Right kidney (tissue), 9 donors: ENCODE measurements around the gene CWF19L1.
"Not testable (repeated sequence)": the region's sequence is repeated elsewhere in the genome, so short reads cannot be mapped to it uniquely, and the experiment has no call there.

Experiments
- DNase-seq: peaks from one replicate; pipeline ENCODE4 v3.0.0-alpha.2; 2016
- long read RNA-seq, 8 donors: transcript quantifications; one replicate each; lab custom pipeline, GENCODE V29; 2026

Gene CWF19L1
- long read RNA-seq, donor 1, partial matches to known transcripts = 0 of 1 reads
- long read RNA-seq, donor 1, other reads (novel, unspliced or antisense) = 0 of 1 reads
- long read RNA-seq, donor 2, partial matches to known transcripts = 0 of 1 reads
- long read RNA-seq, donor 2, other reads (novel, unspliced or antisense) = 0 of 1 reads
- long read RNA-seq, donor 3 = 0 reads
- long read RNA-seq, donor 4, partial matches to known transcripts = 0 of 3 reads
- long read RNA-seq, donor 4, other reads (novel, unspliced or antisense) = 0 of 3 reads
- long read RNA-seq, donor 5, partial matches to known transcripts = 0 of 1 reads
- long read RNA-seq, donor 5, other reads (novel, unspliced or antisense) = 0 of 1 reads
- long read RNA-seq, donor 6 = 0 reads
- long read RNA-seq, donor 7 = 0 reads
- long read RNA-seq, donor 8, partial matches to known transcripts = 0 of 1 reads
- long read RNA-seq, donor 8, other reads (novel, unspliced or antisense) = 0 of 1 reads

DNA sequence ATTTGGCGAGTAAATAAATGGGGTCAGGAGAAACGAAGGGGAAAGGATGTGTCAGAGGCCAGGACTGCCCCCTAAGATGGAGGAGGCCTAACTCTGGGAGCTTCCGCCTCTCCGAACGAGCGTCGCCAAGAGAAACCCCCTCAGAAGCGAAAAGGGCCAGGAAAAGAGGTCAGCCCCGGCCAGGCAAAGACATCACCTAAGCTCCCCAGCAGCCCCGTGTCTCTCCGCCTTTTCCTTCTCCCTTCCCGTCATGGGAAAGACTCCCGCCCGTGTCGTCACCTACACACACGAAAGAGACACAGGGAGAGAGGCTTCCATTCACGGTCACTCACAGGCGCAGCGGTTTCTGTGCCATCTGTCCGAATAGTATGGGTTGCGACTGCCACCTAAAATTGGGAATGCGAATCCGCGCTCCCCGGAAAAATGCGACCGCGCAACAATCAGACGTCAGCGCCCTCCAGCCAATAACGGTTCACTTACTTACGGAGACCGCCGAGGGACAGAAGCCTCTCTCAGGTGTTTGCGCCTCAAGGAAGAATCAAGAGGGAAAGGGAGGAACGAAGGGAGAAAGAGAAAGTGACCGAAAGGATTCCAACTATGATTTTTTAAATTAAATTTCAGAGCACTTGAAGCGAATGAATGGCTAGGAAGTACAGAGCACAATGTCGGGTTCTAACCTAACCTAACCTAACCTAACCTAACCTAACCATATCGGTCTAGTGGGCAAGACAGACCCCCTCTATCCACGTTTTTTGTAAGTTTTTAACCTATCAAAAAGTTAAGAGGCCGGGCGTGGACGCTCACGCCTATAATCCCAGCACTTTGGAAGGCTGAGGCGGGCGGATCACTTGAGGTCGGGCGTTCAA, at the start of gene CWF19L1:
Gene CWF19L1 (minus strand): TSS at position 400 of the 866 bp plus-strand sequence. CDS start 45 bp downstream, at position 355.
- peak; percentile 74 for DNase-seq

DNA sequence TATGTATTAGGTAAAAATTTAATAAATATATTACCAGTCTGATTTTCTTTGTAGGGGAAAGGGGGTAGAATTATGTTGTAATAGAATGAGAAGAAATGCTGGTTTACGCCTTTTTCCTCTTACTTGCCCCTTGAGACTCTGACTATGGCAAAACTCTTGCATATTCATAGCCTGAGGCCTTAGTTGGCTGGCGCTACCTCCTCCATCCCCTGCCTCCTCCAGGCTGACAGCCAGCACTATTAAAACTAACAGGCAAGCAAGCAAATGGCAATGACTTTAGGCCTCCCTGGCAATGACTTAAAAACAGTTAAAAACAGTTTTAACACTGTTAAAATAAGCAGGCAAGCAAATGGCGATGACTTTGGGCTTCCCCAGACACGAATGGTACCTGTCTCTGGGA, 48.2 kb upstream of the CWF19L1 start:
- DNase-seq = no peak

DNA sequence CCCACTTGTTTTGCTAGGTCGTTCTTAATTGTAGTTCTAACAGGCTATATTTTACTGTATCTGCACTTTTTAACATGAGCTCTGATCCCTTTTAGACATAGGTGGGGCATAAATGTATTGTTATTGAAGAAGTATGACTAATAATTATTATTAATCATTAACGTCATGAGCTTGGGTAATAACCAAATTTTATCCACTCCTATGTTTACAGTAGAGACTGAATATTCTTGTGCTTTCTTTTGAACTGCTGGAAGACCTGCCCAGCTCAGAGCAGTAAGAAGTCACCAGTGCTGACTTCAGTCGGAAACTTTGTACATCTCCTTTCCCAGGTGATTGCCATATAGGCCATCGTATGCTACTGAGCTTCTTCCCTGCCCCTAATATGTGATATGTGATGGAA, 43.9 kb upstream of the CWF19L1 start:
- no peak for DNase-seq

DNA sequence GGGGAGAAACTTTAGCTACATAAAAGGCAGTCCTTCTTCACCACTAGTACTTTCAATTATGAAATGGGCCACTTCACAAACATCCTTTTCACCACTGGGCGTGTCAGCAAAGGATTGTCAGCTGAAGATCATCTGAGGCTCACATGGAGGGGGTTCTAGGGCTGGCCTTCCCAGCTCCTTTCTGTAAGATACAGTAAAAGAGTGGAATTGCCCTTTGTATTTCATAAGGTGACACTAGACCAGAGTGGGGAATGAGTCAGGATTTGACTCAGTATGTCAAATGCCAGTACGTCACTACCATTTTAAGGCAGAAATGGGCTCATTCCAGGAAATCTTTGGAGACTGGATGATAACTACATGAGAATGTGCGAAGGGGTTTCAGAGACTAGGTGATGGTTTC, 40.2 kb upstream of the CWF19L1 start:
- no peak for DNase-seq

DNA sequence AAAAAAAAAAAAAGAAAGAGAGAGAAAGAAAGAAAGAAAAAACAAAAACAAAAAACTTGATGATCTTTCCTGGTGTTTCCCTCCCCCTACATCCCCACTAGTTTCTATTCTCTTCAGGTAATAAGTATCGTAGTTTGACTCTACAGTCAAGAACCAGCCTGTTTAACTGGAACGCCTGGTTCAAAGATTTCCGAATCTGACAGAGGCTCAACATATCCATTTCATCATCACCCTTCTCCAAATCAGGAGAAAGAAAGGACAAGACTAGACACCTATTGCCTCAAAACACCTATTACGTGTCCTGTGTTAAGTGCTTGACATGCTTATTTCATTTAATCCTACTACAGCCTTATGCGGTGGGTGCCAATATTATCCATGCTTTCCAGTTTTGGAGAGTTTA, 39.4 kb upstream of the CWF19L1 start:
- DNase-seq = no peak

DNA sequence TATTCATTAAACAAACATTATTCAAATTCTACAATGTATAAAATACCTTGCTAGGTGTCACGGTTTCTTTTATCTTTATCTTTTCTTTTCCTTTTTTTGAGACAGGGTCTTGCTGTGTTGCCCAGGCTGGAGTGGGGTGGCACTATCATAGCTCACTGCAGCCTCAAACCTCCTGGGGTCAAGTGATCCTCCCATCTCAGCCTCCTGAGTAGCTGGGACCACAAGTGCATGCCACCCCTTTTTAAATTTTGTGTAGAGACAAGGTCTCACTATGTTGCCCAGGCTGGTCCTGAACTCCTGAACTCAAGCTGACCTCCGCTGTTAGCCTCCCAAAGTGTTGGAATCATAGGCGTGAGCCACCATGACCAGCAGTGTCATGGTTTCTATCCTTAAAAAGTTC, 37.0 kb upstream of the CWF19L1 start:
- no peak for DNase-seq

DNA sequence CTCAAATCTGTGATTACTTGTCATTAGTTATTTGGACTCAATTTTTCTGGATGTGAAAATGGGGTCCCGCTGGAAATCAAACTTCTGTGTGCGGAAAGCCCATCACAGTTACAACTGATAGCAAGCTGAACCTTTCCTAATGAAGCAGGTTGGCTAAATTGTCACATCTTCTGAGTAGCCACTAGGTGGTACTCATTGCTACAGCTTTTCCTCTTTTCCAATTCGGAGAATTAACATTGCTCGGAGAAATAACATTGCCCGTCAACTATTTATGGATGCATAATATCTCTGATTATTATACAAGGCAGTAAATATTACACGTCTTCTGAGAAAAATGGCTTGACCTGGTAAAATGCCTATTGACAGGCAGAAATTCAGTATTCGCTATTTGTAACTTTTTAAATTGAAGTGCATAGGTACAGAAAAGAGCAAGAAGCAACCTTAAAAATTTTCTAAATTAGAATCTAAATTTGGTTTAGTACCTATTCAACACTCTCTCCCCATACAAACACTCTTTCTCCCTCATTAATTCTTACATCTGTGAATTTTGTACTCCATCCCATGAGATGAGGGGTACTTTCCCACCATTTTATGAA, 36.4 kb upstream of the CWF19L1 start:
- DNase-seq = no peak

DNA sequence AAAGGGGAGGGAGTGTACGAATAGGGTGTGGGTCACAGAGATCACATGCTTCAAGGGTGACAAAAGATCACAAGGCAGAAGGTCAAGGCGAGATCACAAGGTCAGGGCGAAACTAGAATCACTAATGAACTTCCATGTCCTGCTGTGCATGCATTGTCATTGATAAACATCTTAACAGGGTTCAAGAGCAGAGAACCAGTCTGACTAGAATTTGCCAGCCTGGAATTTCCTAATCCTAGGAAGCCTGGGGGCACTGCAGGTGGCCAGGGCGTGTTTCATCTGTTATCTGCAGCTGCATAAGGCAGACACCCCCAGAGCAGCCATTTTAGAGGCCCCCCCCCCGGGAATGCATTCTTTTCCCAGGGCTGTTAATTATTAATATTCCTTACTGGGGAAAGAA, 33.7 kb upstream of the CWF19L1 start:
- not testable (repeated sequence) for DNase-seq

DNA sequence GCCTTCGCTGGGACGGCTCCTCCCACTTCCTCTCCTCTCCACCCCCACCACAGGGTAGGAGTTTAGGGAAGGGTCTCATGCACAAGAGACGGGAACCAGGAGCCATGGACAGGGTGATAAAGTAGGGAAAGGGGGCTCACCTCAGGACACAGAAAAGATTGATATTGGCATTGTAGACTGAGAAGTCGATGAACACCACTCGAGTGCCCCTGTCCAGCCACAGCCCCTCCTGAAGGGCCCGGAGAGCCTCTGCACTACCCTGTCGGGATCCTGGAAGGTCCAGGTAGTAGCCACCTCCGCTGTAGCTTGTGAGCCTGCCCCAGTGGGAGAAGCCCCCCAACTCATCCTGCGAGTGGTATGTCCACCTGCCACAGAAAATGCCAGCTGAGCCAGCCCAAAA, 29.8 kb upstream of the CWF19L1 start:
- no peak for DNase-seq

DNA sequence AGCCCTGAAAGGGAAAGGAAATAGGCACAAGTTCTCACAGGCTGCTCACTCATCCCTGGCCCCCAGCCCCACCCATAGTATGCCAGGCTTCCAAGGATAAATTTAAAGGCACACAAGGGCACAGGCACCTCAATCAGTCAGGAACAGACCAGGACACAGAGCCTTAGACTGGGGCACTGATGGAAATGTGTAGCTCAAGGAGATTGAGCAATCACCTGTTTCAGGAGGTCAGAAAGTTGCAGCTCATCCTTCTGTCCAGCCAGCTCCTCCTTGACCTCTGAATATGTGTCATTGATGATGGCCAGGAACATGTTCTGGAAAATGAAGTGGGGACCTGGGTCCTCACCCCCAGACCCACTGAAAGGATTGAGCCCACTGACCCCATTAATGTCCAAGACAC, 25.6 kb upstream of the CWF19L1 start:
- no peak for DNase-seq

DNA sequence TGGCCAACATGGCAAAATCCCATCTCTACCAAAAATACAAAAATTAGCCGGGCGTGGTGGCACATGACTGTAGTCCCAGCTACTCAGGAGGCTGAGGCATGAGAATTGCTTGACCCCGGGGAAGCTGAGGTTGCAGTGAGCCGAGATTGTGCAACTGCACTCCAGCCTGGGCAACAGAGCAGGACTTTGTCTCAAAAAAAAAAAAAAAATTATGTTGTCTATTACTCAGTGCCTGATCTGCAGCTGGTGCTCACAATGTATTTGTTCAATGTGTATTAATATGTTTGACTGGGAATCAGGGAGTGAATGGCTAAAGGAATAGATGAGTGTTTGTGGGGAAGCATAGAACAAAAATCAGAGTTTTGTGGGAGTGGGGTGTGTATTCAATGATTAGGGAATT, 24.9 kb upstream of the CWF19L1 start:
- DNase-seq = not testable (repeated sequence)

DNA sequence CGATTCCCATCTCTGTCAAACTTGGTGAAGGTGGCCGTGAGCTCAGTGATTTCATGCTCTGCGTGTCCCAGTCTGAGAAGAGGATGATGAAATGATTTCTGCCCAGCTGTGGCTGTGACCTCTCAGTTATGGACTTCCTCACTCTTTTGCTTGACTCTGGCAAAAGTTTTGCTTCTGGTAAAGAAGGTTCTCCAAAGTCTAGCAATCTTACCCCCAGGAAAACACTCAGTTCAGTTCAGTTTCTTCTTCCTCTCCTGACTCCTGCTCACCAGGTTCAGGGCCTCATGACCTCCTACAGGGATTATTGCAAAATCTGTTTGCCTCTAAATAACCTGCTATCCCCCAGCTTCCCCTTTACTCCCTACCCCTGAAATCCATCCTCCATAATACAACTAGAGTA, 23.9 kb upstream of the CWF19L1 start:
- DNase-seq = no peak

DNA sequence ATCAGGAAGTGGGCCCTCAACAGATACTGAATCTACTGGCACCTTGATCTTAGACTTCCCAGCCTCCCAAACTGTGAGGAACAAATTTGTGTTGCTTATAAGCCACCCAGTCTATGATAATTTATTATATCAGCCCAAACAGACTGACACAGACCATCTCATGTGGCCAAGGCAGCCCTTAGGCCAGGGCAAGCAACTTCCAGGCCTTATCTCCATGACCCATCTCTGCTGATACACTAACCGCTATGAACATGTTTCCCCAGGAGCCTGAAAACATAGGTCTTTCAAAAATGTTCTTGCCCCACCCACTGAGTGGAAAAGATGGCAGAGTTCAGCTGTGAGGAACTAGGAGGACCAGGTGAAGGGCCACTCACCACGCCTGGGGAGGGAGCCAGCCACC, 22.2 kb upstream of the CWF19L1 start:
- no peak for DNase-seq

DNA sequence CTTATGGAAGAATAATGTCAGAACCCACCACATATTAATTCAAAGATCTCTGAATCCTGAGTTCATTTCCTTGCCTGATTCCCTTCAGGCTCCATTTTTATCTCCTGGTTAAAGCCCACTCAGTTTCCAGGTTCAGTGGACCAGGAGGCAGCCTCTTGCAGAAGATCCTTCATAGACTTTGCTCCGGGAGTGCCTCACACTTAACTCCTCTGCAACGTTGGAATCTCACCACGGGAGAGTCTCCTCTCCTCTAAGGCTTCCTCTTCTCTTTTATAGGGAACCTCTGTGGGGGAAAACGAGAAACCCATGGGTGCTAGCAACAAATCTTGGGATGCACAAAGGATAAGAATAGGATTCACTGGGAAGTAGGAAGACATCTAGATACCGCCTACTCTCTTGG, 20.8 kb upstream of the CWF19L1 start:
- no peak for DNase-seq

DNA sequence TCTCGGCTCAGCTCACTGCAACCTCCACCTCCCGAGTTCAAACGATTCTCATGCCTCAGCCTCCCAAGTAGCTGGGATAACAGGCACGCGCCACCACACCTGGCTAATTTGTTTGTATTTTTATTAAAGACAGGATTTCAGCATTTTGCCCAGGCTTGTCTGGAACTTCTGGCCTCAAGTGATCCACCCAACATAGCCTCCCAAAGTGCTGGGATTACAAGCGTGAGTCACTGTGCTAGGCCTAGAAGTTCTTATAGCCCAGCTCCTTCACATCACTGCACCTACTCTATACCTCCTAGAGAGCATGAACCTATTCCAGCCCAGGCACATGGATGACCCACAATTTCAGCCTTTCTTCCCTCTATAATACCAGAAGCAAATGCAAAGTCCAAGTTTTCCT, 20.3 kb upstream of the CWF19L1 start:
- DNase-seq = no peak

DNA sequence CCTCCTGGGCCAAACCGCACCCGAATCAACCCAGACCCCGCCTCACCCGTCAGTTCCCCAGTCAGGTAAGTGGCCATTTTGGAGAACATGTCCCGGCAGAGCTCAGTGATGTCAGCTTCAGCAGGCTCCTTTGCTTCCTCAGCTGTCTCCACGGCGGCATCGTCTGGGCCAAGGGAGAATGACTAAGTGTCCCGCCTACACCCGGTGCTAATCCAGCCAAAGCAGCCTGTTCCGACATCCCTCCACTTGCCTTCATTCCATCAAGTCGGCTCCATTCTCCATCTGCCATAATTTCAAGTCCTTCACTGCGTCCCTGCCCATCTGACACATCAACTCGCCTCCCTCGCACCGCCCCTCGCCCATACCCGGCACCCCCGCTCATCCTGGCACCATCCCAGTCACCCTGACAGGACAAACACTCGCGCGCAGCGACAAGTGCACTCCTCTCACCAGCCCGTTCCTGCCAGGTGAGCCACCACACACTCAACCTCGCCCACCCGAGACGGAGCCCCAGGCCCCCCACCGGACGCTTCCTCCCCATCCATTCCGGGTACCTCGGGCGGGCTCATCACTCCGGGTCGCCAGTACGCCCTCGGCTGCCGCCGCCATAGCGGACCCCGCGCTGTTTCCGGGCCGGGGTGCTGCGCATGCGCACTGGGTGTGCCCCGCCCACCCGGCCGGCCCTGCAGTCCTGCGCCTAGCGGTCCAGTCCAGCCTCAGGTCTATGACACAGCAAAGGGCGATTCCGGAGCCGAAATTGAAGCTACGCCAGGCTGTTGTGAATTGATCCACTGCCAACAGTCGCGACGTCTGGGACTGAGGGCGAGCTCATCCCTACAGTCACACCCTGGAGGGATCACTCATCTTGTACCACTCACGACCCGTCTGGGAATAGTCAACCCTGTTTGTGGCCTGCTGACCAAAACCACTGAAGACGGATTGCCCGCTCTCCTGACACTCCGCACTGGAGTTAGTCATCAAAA, 18.9 kb upstream of the CWF19L1 start, which contains the start of gene BLOC1S2:
Gene BLOC1S2 (minus strand): TSS at position 630 of the 983 bp plus-strand sequence. CDS start 21 bp downstream, at position 609.
- peak; percentile 91 for DNase-seq

DNA sequence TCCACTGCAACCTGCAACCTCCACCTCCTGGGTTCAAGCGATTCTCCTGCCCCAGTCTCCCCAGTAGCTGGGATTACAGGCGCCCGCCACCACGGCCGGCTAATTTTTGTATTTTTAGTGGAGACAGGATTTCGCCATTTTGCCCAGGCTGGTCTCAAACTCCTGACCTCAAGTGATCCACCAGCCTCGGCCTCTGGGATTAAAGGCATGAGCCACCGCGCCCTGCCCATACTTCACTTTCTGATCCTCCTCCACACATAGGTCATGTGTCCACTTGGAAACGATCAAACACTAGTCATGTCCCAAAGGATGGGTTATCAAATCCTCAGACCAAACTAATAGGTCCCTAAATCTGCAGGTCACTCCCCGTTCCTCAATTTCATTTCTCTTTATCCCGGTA, 17.9 kb upstream of the CWF19L1 start:
- DNase-seq = not testable (repeated sequence)

DNA sequence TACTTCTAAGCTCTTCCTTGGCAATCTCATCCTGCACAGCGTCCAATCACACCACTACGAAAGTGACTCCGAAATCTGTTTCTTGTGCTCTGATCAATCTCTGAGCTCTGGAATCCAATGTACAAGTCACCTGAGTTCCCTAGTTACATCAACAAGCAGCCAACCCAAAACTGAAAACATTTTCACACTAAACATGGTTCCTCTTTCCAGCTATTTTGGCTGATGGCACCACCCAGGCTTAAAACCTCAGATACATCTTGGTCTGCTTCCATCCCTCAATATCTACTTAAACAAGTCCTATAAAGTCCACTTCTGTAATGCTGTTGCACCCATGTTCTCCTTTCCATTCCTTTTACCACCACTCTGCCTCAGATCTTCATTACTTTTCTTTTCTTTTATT, 15.5 kb upstream of the CWF19L1 start:
- DNase-seq = no peak

DNA sequence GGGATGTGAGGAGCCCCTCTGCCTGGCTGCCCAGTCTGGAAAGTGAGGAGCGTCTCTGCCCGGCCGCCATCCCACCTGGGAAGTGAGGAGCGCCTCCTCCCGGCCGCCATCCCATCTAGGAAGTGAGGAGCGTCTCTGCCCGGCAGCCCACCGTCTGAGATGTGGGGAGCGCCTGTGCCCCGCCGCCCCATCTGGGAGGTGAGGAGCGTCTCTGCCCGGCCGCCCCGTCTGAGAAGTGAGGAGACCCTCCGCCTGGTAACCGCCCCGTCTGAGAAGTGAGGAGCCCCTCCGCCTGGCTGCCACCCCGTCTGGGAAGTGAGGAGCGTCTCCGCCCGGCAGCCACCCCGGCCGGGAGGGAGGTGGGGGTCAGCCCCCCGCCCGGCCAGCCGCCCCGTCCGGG, 9.5 kb upstream of the CWF19L1 start:
- not testable (repeated sequence) for DNase-seq

DNA sequence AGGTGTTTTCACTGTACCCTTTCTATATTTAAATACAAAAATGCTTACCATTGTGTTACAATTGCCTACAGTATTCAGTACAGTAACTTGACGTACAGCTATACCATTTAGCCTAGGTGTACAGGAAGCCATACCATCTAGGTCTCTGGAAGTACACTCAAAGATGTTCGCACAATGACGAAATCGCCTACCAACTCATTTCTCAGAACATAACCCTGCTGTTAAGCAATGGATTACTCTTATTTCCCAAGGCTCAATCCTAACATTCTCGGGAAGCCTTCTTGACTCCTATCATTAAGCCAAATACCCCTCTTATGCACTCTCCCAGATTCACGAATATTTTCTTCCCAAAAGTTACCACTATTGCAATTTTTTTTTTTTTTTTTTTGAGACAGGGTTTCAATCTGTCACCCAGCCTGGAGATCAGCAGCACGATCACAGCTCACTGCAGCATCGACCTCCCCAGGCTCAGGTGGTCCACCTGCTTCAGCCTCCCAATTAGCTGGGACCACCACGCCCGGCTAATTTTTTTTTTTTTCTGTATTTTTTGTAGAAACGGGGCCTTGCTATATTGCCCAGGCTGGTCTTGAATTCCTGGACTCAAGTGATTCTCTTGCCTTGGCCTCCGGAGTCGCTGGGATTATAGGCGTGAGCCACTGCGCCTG, 1.5 kb downstream of the CWF19L1 start:
- no peak for DNase-seq

DNA sequence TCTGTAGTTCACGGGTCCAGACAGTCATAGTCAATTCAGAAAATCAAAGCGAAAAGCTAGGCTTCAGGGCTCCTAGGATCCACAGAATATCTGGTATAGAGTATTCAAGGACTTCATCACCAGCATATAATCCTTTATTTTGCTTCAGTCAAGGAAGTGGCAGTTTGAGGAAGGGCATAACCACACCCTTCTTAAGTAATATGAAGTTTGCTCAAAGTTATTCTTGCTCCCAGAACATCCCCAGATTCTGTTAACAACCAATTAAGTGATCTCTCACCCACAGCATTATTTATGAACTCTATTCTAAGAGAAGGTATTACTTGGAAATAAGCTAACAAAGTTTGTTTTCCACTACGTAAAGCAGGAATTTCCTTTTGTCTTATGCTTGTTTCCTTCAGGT, 13.2 kb downstream of the CWF19L1 start:
- DNase-seq = no peak
